ENCODE data around the gene RRAGD. TPM values are rescaled to one million over a fixed set of nuclear protein-coding genes. Genes with fewer than 3 reads are reported as not detected.

RRAGD gene
- total RNA-seq, 1 experiment from 2014 or later = not detected

GRCh38 chr6:89411145-89412070, 665 bp downstream of the RRAGD start:
- CTCF ChIA-PET = no interaction called here
- Histone ChIP-seq H4K20me1 (ENCODE audit: insufficient read depth) (no peaks in the 10 kb centered on the region), H2AFZ (peak overlapping the region; percentile 70; the same call in 1 of the 2 replicates), H3K4me2 (peak overlapping the region; percentile 77), H3K27ac (no peak overlapping the region), H3K9me2 (ENCODE audit: insufficient read depth) (no peaks in the 10 kb centered on the region), H3K9me3 (ENCODE audit: insufficient read depth, low read depth) (no peaks in the 10 kb centered on the region), H3F3A (ENCODE audit: insufficient read depth, low read depth) (no peaks in the 10 kb centered on the region), H3K36me3 (ENCODE audit: low read depth) (no peaks in the 10 kb centered on the region), H3K4me3 (peak overlapping the region; percentile 56; the same call in 1 of the 2 replicates), H3K4me1 (replicated peaks; ENCODE audit: insufficient read depth) (no peaks in the 10 kb centered on the region), H3K27me3 (ENCODE audit: insufficient read depth, low read depth) (peaks cover 15% of the 10 kb centered on the region), H3K79me2 (ENCODE audit: low read depth) (no peaks in the 10 kb centered on the region)
- POLR2A ChIA-PET (ENCODE audit: unreplicated experiment) = interaction anchor here (0.6 kb wide), 1 partner anchor 156 kb away, joined by 3 read pairs; no protein-coding TSS in a partner anchor
- intact Hi-C loops (cut with micrococcal nuclease; ENCODE audit: unreplicated experiment) = no loop called here
- BruUV-seq (replicated peaks) = no TSS peak
- DNase-seq = peak in 1 of 2 experiments; percentile 10
- no peak for TF ChIP-seq CTCF (conservative IDR thresholded peaks at IDR 0.05)
- TF ChIP-seq EZH2 (IDR thresholded peaks at IDR 0.05; ENCODE audit: low read depth) = 0 out of 2 replicates have a peak, but pooled peaks have one; percentile 29

GRCh38 chr6:89410788-89411144, 1.3 kb downstream of the RRAGD start:
- Histone ChIP-seq H3K79me2 (ENCODE audit: low read depth) (no peaks in the 10 kb centered on the region), H3K4me2 (no peak overlapping the region), H3K36me3 (ENCODE audit: low read depth) (no peaks in the 10 kb centered on the region), H3K9me2 (ENCODE audit: insufficient read depth) (no peaks in the 10 kb centered on the region), H3K4me3 (no peak overlapping the region), H2AFZ (no peak overlapping the region), H3K4me1 (replicated peaks; ENCODE audit: insufficient read depth) (no peaks in the 10 kb centered on the region), H3K27me3 (ENCODE audit: insufficient read depth, low read depth) (peaks cover 15% of the 10 kb centered on the region), H3K9me3 (ENCODE audit: insufficient read depth, low read depth) (no peaks in the 10 kb centered on the region), H3K27ac (no peak overlapping the region), H3F3A (ENCODE audit: insufficient read depth, low read depth) (no peaks in the 10 kb centered on the region), H4K20me1 (ENCODE audit: insufficient read depth) (no peaks in the 10 kb centered on the region)
- BruUV-seq (replicated peaks) = no TSS peak
- ChIA-PET POLR2A (ENCODE audit: unreplicated experiment) (no interaction called here), CTCF (no interaction called here)
- intact Hi-C loops (cut with micrococcal nuclease; ENCODE audit: unreplicated experiment) = no loop called here
- TF ChIP-seq CTCF (conservative IDR thresholded peaks at IDR 0.05) (no peak), EZH2 (IDR thresholded peaks at IDR 0.05; ENCODE audit: low read depth) (no peak)
- DNase-seq = no peak

- BruUV-seq (replicated peaks) = no TSS peak
- CTCF ChIA-PET = no interaction called here
- H3K4me2 ChIP-seq = no peak overlapping the region
Measured at GRCh38 chr6:89410231-89410761, 1.8 kb downstream of the RRAGD start.

More at GRCh38 chr6:89410231-89410761, 1.8 kb downstream of the RRAGD start:
- Histone ChIP-seq H3K79me2 (ENCODE audit: low read depth) (no peaks in the 10 kb centered on the region), H4K20me1 (ENCODE audit: insufficient read depth) (no peaks in the 10 kb centered on the region), H2AFZ (no peak overlapping the region), H3F3A (ENCODE audit: insufficient read depth, low read depth) (no peaks in the 10 kb centered on the region), H3K36me3 (ENCODE audit: low read depth) (no peaks in the 10 kb centered on the region), H3K27me3 (ENCODE audit: insufficient read depth, low read depth) (peaks cover 15% of the 10 kb centered on the region), H3K9me2 (ENCODE audit: insufficient read depth) (no peaks in the 10 kb centered on the region), H3K9me3 (ENCODE audit: insufficient read depth, low read depth) (no peaks in the 10 kb centered on the region), H3K27ac (no peak overlapping the region), H3K4me1 (replicated peaks; ENCODE audit: insufficient read depth) (no peaks in the 10 kb centered on the region), H3K4me3 (no peak overlapping the region)
- DNase-seq = no peak
- no peak for TF ChIP-seq CTCF (conservative IDR thresholded peaks at IDR 0.05)
- TF ChIP-seq EZH2 (IDR thresholded peaks at IDR 0.05; ENCODE audit: low read depth) = no peak
- intact Hi-C loops (cut with micrococcal nuclease; ENCODE audit: unreplicated experiment) = no loop called here
- POLR2A ChIA-PET (ENCODE audit: unreplicated experiment) = no interaction called here

Data from PC-9 (cell line).